ENCODE measurements around the gene COP1. TPM values are rescaled to one million over a fixed set of nuclear protein-coding genes. Genes with fewer than 3 reads are reported as not detected.

COP1 gene
- total and polyA plus RNA-seq, 2 donors (not counting 1 experiment from before 2014, with no cell fraction given), result 18.7 to 68.5 TPM

- DNase-seq (no peak), ATAC-seq (ENCODE audit: low read depth) (no peak)
- no peak overlapping the region for H3K4me2 ChIP-seq (replicated peaks; ENCODE audit: low read depth, low read length, poor library complexity, severe bottlenecking)
- H3K9me3 ChIP-seq (ENCODE audit: control extremely low read depth in 1 of 3, control insufficient read depth in 2 of 3, insufficient read depth in 1 of 3, low read length in 2 of 3), result no peaks in the 10 kb centered on the region
- no peak overlapping the region for H3K27ac ChIP-seq (ENCODE audit: low read length in 2 of 2)
- no peaks in the 10 kb centered on the region for H3K36me3 ChIP-seq (replicated peaks in 1 of 2; ENCODE audit: control extremely low read depth in 1 of 2, control insufficient read depth in 1 of 2, extremely low read depth in 1 of 2, insufficient read depth in 2 of 2, low read length in 1 of 2)
- H3K4me1 ChIP-seq (ENCODE audit: control insufficient read depth in 2 of 2, insufficient read depth in 2 of 2, low read length in 2 of 2), result no peaks in the 10 kb centered on the region
- no peak overlapping the region for H3K4me3 ChIP-seq (ENCODE audit: control extremely low read depth in 1 of 5, extremely low read depth in 1 of 5, insufficient read depth in 1 of 5, low read depth in 2 of 5, low read length in 4 of 5)
- Mint-ChIP-seq H3K4me3 (no peak overlapping the region), H3K4me1 (no peaks in the 10 kb centered on the region), H3K9me3 (ENCODE audit: insufficient read depth) (no peaks in the 10 kb centered on the region), H3K27me3 (peaks cover 20% of the 10 kb centered on the region), H3K27ac (no peak overlapping the region)
- no peak overlapping the region for H2AFZ ChIP-seq (ENCODE audit: insufficient read depth, low read depth, low read length, poor library complexity, severe bottlenecking)
- ChIA-PET CTCF (no interaction called here), POLR2A (no interaction called here)
- intact Hi-C loops (cut with micrococcal nuclease), result no loop called here
- H3K79me2 ChIP-seq (ENCODE audit: control insufficient read depth, insufficient read depth, low read length), result no peaks in the 10 kb centered on the region
- WGBS (ENCODE audit: insufficient coverage), result no CpG with 5 or more reads among the region's 1 CpG
- H3K9ac ChIP-seq (ENCODE audit: low read length), result no peak overlapping the region
- no peaks in the 10 kb centered on the region for H4K20me1 ChIP-seq (ENCODE audit: control insufficient read depth, insufficient read depth, low read length, poor library complexity, severe bottlenecking)
- no peaks in the 10 kb centered on the region for H3K27me3 ChIP-seq (replicated peaks in 1 of 4; ENCODE audit: control extremely low read depth in 1 of 4, control insufficient read depth in 3 of 4, insufficient read depth in 4 of 4, low read length in 3 of 4)
- TF ChIP-seq CTCF (IDR thresholded peaks at IDR 0.05), result no peak
- no peak for TF ChIP-seq EZH2 (IDR thresholded peaks at IDR 0.05; ENCODE audit: borderline replicate concordance, insufficient read depth, low read depth, low read length, poor library complexity, severe bottlenecking)
Observed at GRCh38 chr1:176216031-176216430, 8.9 kb upstream of the COP1 start.

GRCh38 chr1:176211396-176212165 lies 4.5 kb upstream of the COP1 start:
- WGBS (ENCODE audit: insufficient coverage), result no CpG with 5 or more reads among the region's 1 CpG
- no peak for DNase-seq

More at GRCh38 chr1:176211396-176212165, 4.5 kb upstream of the COP1 start:
- H3K27ac ChIP-seq (ENCODE audit: low read length in 2 of 2), result no peak overlapping the region
- peak overlapping the region in 1 of 5 experiments; percentile 13 for H3K4me3 ChIP-seq (ENCODE audit: control extremely low read depth in 1 of 5, extremely low read depth in 1 of 5, insufficient read depth in 1 of 5, low read depth in 2 of 5, low read length in 4 of 5)
- no peak for TF ChIP-seq EZH2 (IDR thresholded peaks at IDR 0.05; ENCODE audit: borderline replicate concordance, insufficient read depth, low read depth, low read length, poor library complexity, severe bottlenecking)
- TF ChIP-seq CTCF (IDR thresholded peaks at IDR 0.05), result no peak
- Mint-ChIP-seq H3K27me3 (peaks cover 15% of the 10 kb centered on the region), H3K27ac (no peak overlapping the region), H3K4me3 (no peak overlapping the region), H3K9me3 (ENCODE audit: insufficient read depth) (no peaks in the 10 kb centered on the region), H3K4me1 (peaks cover 12% of the 10 kb centered on the region)
- H3K79me2 ChIP-seq (ENCODE audit: control insufficient read depth, insufficient read depth, low read length), result peaks cover 6% of the 10 kb centered on the region
- no peaks in the 10 kb centered on the region for H3K9me3 ChIP-seq (ENCODE audit: control extremely low read depth in 1 of 3, control insufficient read depth in 2 of 3, insufficient read depth in 1 of 3, low read length in 2 of 3)
- H2AFZ ChIP-seq (ENCODE audit: insufficient read depth, low read depth, low read length, poor library complexity, severe bottlenecking), result no peak overlapping the region
- peaks cover 7 to 12% of the 10 kb centered on the region in 2 donors for H3K4me1 ChIP-seq (ENCODE audit: control insufficient read depth in 2 of 2, insufficient read depth in 2 of 2, low read length in 2 of 2)
- ATAC-seq (ENCODE audit: low read depth), result no peak
- ChIA-PET POLR2A (no interaction called here), CTCF (no interaction called here)
- H3K27me3 ChIP-seq (replicated peaks in 1 of 4; ENCODE audit: control extremely low read depth in 1 of 4, control insufficient read depth in 3 of 4, insufficient read depth in 4 of 4, low read length in 3 of 4), result no peaks in the 10 kb centered on the region
- intact Hi-C loops (cut with micrococcal nuclease), result no loop called here
- H3K4me2 ChIP-seq (replicated peaks; ENCODE audit: low read depth, low read length, poor library complexity, severe bottlenecking), result no peak overlapping the region
- H3K36me3 ChIP-seq (replicated peaks in 1 of 2; ENCODE audit: control extremely low read depth in 1 of 2, control insufficient read depth in 1 of 2, extremely low read depth in 1 of 2, insufficient read depth in 2 of 2, low read length in 1 of 2), result no peaks in the 10 kb centered on the region
- H4K20me1 ChIP-seq (ENCODE audit: control insufficient read depth, insufficient read depth, low read length, poor library complexity, severe bottlenecking), result no peaks in the 10 kb centered on the region
- H3K9ac ChIP-seq (ENCODE audit: low read length), result no peak overlapping the region
